Effector CD8-positive, alpha-beta T cell (primary cell): ENCODE data around the gene NR2F1-AS1.
"Not testable (repeated sequence)": the region's sequence is repeated elsewhere in the genome, so short reads cannot be mapped to it uniquely, and the experiment has no call there.

Experiments
- DNase-seq: peaks from one replicate; lab custom pipeline; 2025; lab: John Stamatoyannopoulos, UW

Gene NR2F1-AS1

DNA sequence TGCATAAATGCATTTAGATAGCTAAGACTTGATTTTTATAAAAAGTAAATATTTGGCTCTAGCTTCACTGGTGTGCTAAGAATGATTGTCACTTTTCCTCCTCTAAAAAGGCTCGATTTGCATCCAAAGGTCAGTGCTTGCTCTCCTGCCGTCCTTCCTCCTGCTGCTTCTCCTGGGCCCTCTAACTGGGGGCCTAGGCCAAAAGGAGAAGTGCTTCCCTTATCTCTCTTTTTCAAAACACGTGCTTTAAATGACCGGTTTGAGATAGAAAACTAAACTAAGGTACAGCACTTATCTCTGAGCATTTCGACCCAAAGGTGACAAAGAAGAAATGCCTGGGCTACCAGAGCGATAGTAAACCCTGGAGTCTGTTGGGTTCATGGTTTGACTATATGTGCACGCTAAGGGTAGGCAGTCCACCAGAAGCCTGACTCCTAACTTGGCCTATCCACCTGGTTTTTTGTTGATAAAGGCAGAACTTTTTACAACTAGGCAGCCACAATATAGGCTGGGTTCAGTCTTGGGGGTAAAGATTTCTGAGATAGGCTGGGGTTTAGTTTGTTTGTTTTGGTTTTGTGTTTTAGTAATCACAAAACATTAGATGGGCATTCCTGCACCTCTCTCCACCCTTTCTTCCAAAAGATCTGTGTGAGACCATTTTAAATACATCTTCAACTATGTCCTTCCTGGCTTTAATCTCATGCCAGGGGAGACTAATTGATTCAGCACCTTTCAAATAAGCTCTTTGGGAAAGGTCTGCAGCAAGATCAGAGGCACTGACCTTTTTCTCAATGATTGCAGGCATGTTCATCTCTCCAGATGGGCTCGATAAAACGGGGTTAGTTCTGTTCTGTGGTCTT is 3.8 kb downstream of the NR2F1-AS1 start:
- DNase-seq: no peak

DNA sequence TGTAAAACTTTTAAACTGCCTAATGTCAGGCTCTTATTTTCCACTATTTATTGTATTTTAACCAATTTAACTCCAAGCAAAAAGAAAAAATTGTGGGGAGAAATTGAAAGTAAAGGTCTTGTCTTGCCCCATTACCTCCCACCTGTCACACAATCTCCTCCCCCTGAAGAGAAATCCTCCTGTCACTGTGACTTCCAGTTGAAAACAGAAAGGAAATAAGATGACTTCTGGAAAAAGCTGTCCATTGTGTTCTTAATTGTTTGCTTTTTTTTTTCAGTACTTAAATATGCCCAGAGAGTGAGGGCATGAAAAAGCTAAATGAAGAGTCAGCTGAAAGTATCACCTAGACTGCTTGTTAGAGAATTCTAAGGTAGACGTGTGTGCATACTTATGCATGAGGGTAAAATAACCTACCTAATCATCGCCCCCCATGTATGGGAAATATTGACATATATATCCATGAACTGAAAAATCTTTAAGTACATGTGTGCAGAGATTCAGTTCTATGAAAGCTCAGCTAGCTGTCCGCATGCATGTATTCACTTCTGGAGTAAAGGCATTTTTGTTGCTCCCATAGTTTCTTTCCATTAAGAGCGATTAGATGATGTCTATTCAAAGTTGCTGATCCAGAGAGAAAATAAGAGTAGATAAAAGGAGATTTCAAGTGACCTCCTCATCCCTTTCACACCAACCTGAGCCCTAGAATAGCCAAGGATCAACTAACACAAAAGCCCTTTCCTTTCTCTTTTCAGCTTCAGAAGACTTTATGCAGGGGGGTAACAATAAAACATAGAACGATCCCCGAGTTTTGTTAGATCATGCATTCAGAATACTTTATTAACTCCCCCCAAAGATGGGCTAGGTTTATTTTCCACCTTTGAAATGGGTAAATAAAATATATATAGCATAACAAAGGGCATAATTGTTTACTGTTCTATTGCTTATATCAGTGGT is 5.3 kb downstream of the NR2F1-AS1 start:
- no peak for DNase-seq

DNA sequence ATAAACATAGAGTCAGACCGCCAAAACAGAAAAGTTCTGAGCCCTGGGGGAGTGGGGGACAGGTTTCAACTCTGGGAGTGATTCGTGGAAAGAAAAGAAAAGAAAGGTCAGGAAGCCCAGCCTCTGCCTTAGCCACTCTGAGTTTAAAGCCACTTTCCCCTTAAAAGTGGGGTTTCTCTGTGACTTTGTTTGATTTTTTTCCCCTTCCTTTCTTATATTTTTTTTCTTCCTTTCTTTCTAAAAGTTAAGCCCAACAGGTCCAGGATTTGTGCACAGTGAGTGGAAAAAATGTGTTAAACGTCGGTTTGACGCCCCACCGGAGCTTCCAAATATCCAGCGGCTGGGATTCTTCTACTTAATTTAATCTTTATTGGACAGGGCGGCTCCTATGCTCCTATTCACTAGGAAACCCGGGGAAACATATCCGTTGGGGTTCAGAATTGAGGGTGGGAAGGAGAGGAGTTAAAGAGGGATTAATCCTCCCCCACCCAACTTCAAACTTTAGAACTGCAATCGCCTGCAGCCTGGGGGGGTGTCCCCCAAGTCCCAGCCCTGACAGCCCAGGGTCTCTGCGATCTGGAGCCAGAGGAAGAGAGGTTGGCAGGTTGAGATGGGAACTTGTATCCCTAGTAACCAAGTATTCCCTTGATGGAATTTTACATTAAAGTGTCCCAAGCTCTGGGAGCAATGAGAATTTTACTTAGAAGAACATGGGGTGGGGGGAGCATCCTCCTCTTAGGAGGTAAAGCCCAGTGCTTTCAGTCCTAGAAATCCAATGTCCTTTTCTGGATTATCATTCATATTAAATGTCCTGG is 6.3 kb downstream of the NR2F1-AS1 start:
- no peak for DNase-seq

DNA sequence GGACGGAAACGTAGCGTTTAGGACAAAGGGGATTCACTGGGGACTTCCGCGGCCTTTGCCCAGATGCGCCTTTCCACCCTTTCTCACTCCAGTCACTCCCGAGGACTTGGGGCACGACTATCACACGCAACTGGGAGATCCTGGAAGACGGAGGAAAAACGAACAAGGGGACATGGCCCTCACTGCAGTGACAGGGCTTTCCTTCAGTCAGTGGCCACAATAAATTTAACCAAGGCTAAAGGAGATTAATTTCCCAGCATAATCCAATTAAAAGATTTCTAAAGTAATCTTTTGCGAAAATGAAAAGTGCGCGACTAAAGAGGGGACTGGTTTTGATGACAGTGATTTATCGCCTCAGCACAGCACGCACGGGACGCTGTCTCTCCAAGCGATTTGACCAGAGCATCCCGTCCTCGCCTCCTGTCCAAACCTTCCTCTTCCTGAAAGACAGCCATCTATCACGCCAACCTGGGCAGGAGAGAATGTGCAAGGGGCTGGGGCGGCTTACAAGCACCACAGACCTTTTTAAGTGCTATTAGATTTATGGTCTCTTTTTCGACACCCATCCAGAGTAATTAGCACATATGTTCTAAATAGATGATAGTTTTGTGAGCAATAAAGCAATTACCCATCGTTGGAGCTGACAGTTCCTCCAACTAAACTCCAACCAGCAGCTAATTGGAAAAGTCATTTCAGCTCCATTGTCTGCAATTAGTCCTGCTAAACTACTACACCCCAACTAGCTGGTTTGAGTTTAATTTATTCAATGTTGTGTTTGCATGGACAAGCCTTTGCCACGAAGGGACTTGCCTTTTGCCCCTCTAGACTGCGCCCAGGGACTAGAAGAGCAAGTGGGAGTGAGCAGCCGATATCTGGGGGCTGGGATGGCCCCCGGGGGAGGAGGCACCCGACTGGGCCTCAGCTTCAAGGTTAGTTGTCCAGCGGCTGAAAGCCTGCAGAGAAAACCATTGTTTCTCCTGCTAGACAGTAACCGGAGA is 7.4 kb downstream of the NR2F1-AS1 start:
- no peak for DNase-seq

DNA sequence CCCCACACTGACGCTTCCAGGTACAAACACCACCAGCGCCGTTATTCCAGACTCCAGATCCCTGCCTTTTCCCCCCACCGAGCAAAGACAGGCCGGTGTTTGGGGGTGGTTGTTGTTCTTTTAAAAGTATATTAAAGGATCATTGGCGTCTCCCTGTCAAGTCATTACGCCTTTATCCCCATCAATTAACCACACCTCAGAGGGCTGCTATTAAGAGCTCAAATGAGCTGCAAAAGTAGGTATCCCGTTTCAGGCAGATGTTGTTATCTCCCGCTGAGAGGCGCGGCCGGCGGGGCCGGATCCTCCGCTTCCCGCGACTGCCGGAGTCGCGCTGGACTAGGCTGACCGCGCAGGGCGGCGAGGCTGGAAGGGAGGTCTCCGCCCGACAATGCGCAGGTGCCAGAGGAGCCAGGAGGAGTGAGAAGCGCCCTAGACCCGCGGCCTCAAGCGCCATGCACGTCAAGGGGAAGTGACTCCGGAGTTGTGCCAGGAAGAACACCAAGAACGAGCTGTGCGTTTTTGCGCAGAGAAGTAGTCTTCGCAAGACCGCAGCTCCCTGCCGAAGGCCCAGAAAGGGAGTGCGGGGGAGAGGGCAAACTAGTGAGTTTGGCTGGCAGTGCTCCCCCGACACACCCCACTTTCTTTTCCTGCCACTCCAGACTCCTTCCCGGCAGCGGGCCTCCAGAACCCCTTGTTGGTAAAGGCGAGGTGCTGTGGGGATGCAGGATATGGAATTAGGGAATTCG is 8.2 kb downstream of the NR2F1-AS1 start:
- no peak for DNase-seq

DNA sequence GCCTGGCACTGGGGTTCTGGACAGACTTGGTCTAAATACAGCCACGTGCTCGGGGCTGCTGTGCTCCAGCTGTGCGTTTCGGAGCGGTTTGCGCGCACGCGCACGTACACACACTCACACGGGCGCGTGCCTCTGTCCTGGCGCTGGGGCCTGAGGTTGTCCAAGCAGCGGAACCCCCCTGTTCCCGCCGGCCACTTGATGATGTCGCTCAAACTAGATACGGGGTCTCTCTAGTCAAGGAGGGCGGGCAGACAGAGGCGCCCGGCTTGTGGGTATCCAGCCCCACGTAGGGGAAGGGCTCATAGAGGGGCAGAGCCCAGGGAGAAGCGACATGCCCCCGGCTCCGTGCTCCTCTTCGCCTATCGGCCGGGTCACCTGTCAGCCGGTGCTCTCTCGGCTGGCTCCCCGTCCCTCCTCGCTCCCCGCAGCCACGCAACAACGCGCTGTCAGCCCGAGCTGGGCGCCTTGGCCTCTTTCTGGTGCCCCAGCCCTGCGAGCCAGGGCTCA is 8.9 kb downstream of the NR2F1-AS1 start:
- DNase-seq: no peak

DNA sequence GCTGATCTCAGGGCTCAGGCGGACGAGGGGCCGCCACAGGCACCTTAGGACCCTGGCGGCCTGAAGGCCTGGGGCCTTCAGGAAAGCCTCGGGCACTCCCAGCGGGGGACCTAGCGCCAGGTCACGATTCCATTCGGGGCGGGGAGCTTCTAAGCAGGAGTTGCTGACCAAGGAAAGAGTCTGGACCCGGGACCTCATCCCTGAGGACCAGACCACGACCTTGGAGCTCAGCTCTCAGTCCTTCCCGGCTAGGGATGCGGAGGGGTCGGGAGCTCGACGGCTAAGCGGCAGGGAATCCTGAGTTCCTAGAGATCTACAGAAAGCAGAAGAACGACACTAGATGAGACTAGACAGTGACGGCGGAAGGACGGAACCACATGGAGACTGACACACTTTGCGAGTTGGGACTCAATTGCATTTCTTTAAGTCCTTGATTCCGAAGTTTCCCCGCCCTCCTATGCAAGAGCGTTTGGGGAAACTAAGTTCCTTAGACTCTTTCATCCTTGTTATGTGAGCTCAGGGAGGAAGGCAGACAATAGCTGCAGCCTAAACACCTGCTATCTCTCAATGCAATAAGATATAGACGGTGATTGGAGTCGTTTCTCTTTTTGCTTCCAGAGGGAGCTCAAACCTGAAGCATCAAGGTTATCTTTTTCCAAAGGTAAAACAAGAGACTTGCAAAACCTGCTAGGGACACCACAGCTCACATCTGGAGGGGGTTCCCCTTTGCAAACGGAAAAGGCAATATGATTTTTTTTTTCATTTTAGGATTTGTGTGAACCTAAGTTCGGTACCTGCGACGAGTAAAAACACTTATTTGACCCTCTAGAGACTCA is 9.7 kb downstream of the NR2F1-AS1 start:
- no peak for DNase-seq

DNA sequence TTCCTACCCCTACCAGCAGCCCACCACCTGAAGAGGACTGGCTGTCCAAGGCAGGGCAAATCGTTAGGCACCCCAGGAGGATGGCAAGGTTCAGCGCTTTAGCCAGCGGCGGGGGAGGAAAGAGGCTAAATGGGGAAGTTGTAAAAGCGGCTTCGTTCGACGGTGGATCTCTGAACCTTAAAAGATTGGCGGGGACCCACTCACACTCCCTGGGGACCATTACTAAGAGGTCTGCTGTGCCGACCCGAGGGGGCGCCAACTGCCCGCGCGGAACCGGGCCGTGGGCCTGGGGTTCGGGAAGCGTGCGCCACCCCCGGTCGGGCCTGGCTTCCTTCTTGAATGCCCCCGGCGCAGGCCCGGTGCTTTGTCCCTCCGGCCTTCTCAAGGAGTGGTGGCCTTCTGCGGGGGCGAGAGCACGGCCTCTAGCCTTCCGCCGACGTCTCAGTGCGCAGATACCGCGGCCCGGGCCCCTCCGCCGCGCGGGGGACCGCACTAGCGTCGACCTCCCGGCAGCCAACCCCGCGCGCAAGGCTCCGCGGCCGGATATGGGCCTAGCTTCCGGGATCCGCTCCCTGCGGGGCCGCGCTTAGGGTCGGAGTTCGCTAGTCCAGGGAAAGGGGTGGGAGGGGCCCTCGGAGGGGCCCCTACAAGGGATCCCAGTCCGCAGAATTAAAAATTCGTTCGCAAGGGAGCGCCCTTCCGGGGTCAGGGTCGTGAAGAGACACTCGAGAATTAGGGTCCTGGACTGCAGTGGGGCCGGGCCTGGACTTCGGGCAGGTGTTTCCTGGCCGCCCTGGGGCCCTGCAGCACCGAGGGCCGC is 10.5 kb downstream of the NR2F1-AS1 start:
- no peak for DNase-seq

DNA sequence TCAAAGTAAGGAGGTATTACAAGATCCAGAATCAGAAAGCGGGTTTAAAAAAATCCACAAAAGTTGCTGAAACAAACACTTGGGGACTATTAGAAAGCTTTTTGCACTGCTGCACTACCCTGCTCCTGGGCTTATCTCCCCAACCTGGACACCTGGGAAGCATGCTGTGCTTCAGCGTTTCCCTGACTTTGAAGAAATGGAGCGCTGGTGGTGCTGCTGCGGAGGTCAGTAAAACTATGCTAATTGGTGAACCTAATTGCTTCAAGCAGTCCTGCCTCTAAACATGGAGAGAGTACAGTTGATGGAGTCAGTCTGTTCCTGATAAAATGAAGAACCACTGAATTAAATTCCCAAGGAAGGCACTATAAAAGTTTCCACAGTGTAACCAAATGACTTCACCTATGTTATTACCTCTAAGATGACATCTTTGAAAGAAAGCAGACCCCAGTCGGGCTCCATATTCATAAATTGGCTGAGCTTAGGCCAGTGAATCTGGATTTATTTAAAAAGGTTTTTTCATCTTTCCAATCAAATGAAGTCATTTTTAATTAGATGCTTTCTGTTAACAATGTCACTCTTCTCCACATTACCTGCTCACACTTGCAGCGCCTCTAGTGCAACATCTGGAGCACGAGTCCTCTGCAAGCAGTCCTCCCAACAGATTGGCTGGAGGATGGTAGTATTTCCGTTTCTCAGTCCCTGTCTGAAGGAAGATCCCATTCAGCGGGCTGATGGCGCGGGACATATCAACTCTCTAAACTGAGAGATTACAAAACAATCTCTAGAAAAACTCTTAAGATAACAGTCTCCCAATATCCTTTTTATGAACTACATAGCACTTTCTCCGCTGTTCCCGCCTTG is 11.5 kb downstream of the NR2F1-AS1 start:
- no peak for DNase-seq

DNA sequence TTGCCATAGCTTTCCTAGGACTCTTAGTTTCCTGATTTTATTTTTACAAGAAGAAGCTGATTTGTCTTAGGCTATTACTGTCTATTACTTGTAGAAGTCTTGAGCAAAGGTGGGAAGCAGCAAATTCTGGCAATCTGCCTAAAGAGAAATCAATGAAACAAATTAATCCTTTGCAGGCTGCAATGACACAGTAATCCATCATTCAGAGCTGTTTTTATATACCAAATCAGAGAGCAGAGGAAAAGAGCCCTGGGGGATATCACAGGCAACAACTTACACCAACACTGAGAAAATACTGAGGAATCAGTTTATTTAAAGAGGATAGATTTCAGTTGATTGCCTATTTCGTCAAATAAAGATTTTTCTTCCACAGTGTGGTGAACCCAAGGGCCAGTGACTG is 13.6 kb downstream of the NR2F1-AS1 start:
- no peak for DNase-seq

DNA sequence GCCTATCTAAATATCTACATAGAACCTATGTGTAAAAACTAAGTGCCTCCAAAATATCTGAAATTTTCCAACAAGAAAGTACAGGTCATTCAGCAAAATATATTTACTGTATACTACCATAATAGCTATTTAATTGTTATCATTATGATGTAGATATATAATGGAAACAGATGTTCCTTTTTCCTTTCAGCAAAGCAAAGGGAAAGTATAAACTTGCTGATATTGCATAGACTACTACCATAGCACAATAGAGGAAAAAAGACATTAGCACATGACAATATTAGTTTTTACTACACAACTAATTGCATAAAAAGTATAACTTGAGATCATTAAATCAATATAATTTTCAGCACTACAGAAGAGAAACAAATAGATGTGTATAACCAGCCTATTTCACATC is 14.9 kb downstream of the NR2F1-AS1 start:
- no peak for DNase-seq

DNA sequence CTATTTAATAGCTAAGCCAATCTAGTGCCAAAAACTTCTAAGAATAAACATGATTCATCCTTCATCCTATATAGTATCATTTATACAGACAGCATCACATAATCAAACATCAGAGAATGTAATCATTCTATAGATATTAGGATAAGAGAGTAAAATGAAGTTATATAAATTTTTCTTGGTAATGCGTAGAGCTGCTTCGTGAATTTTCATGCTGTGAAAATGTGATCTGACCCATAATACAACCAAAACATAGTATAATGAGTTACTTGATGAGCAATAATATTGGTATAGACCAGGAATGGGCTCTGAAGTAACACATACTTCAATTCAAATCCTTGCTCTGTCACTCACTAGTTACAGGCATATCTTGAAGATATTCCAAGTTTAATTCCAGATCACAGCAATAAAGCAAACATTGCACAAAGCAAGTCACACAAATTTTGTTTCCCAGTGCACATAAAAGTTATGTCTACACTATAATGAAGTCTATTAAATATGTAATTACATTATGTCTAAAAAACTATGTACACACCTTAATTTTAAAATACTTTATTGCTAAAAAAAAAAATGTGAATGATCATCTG is 23.9 kb downstream of the NR2F1-AS1 start:
- DNase-seq: no peak

DNA sequence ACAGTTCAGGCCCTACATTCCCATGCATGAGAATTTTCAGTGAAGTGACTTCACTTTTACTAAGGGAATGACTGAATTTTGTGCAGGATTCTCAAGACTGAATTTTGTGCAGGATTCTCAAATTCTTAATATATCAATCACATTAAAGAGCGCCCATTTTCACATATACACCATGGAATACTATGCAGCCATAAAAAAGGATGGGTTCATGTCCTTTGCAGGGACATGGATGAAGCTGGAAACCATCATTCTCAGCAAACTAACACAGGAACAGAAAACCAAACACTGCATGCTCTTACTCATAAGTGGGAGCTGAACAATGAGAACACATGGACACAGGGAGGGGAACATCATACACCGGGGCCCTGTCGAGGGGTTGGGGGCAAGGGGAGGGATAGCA is 31.4 kb downstream of the NR2F1-AS1 start:
- not testable (repeated sequence) for DNase-seq

DNA sequence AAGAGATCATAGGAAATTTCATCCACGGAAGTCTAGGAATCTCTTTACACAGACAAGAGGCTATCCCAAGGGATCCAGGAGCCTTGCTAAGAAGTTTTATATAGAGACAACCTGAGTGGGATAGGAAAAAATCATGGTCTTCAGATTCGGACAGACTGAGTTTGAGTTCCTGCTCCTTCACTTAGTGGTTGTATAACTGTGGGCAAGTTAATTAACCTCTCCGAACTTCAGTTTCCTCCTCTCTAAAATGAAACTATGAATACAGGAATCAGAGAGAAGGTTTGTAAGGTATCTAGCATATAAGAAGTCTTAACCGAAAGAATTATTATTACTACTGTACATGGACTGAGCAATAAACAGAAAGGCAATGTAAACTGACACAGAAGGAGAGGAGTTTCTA is 35.1 kb downstream of the NR2F1-AS1 start:
- DNase-seq: no peak

DNA sequence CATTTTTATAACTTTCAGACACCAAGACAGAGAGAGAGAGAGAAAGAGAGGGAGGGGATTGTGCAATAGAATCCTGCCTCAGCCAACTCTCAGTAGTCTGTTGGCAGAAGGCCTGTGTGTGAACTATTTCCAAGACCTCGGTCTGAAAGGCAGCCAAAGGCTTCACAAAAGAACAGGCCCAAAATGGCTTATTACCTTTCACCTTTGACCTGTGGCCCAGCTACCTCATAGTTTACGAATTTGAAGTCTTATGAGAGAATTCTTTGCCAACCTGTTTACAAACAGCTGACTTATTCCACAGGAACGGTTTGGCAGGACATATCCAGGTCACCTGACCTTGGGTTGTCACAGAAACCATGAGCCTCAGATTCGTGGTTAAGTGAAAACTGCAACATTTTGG is 48.6 kb downstream of the NR2F1-AS1 start:
- DNase-seq: no peak

DNA sequence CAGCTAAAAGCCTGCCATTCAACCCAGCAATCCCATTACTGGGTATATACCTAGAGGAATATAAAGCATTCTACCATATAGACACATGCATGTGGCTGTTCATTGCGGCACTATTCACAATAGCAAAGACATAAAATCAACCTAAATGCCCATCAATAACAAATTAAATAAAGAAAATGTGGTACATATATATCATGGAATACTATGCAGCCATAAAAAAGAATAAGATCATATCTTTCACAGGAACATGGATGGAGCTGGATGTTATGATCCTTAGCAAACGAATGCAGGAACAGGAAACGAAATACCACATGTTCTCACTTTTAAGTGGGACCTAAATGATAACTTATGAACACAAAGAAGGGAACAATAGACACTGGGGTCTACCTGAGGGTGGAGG is 59.2 kb downstream of the NR2F1-AS1 start:
- DNase-seq: not testable (repeated sequence)

DNA sequence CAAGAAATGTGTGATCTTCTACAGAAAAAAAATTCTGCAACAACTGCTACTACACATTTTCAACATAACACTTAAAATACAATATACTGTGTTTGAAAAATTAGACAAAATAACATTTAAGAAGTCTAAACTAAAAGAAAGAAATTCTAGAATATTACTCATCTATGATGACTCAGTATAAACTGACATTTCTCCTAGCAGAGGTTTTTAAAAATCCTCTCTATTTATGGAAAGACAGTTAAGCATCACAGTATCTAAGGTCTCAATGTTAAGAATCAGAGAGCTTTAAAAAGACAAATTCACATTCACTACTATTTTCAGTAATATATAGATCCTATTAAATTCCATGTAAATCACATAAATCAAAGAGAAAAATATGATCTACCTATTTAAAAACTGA is 61.3 kb downstream of the NR2F1-AS1 start:
- DNase-seq: no peak
